OCI-LY1 (cell line): ENCODE data around the gene FRAS1.

Experiments used
- H2AFZ ChIP-seq: fragments of 200-600 bp; sonication (generic), shearing (Covaris generic); 2 replicates; pipeline ENCODE4 v1.6.0; 2014; ENCODE audit warnings: antibody characterized with exemption, mild to moderate bottlenecking, low read length
- H3F3A ChIP-seq: fragments of 200-600 bp; sonication (generic), shearing (Covaris generic); 2 replicates; pipeline ENCODE4 v1.6.0; 2014; ENCODE audit warnings: mild to moderate bottlenecking, antibody characterized with exemption, low read length, moderate library complexity; ENCODE audit not compliant: insufficient read depth
- H3K27ac ChIP-seq: fragments of 200-600 bp; sonication (generic); 2 replicates; pipeline ENCODE4 v1.5.1; 2014; ENCODE audit warnings: low read length, mixed run types, mild to moderate bottlenecking, low read depth; ENCODE audit not compliant: poor library complexity, severe bottlenecking
- H3K27me3 ChIP-seq: fragments of 200-600 bp; sonication (generic); 2 replicates; pipeline ENCODE4 v1.6.0; 2014; ENCODE audit warnings: antibody characterized with exemption, mild to moderate bottlenecking, low read length, moderate library complexity; ENCODE audit not compliant: insufficient read depth
- H3K36me3 ChIP-seq: fragments of 200-600 bp; sonication (generic); 2 replicates; pipeline ENCODE4 v1.6.1; 2014; ENCODE audit warnings: mild to moderate bottlenecking, antibody characterized with exemption, low read length, moderate library complexity, mixed read lengths; ENCODE audit not compliant: insufficient read depth
- H3K4me1 ChIP-seq: fragments of 200-600 bp; sonication (generic); 2 replicates; pipeline ENCODE4 v1.5.1; 2014; ENCODE audit warnings: mild to moderate bottlenecking, low read length, moderate library complexity; ENCODE audit not compliant: insufficient read depth, severe bottlenecking
- H3K4me2 ChIP-seq: fragments of 200-600 bp; sonication (generic), shearing (Covaris generic); 2 replicates; pipeline ENCODE4 v1.6.1; 2014; ENCODE audit warnings: low read length
- H3K4me3 ChIP-seq: fragments of 200-600 bp; sonication (generic); 2 replicates; pipeline ENCODE4 v1.5.1; 2014; ENCODE audit warnings: low read length, low read depth, mild to moderate bottlenecking, mixed read lengths; ENCODE audit not compliant: poor library complexity, severe bottlenecking
- H3K79me2 ChIP-seq: fragments of 200-600 bp; shearing (Covaris generic); 2 replicates; pipeline ENCODE4 v1.6.1; 2016; ENCODE audit warnings: mixed run types, low read length, mixed read lengths; ENCODE audit not compliant: insufficient read depth
- H3K9ac ChIP-seq: fragments of 200-600 bp; sonication (generic), shearing (Covaris generic); 2 replicates; pipeline ENCODE4 v1.6.1; 2014; ENCODE audit warnings: mild to moderate bottlenecking, low read length, mixed read lengths
- H3K9me2 ChIP-seq: fragments of 200-600 bp; sonication (generic), shearing (Covaris generic); 2 replicates; pipeline ENCODE4 v1.6.1; 2014; ENCODE audit warnings: low read depth, mild to moderate bottlenecking, low read length, mixed read lengths
- H3K9me3 ChIP-seq: fragments of 200-600 bp; shearing (Covaris generic); 2 replicates; pipeline ENCODE4 v1.6.1; 2014; ENCODE audit warnings: low read length, mixed read lengths
- H4K20me1 ChIP-seq: fragments of 200-600 bp; sonication (generic), shearing (Covaris generic); 2 replicates; pipeline ENCODE4 v1.6.0; 2016; ENCODE audit warnings: mild to moderate bottlenecking, low read length; ENCODE audit not compliant: insufficient read depth
- EZH2 ChIP-seq: fragments of 200-600 bp; sonication (generic), shearing (Covaris generic); IDR thresholded peaks from 2 replicates; pipeline ENCODE4 v1.8.0; 2017; ENCODE audit warnings: borderline replicate concordance, mixed run types, mild to moderate bottlenecking, antibody characterized with exemption, low read length, moderate library complexity, mixed read lengths
- TF ChIP-seq, protein P1 (sequence below): fragments of 200-600 bp; sonication (generic), shearing (Covaris generic); IDR thresholded peaks from 2 replicates; pipeline ENCODE4 v1.5.1; 2017; ENCODE audit warnings: mild to moderate bottlenecking, antibody characterized with exemption, low read length, moderate library complexity, mixed read lengths

Gene FRAS1

DNA sequence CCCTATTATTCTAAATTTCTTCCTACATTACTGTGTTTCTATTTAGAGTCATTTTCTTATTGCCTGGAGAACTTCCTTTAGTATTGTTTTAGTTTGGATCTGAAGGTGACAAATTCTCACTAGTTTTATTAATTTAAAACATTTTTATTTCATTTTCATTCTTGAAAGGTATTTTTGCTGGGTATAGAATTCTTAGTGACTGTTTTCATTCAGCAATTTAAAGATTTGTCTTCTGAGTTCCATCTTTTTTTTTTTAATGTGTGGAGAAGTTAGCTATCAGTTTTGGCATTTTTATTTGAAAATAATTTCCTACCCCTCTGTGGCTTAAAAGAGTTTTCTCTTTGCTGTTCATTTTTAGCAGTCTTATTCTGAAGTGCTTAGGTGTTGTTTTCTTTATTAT is 169.2 kb downstream of the FRAS1 start:
- Histone ChIP-seq H3K79me2 (no peaks in the 10 kb centered on the region), H3K4me2 (no peak overlapping the region), H3K27ac (no peak overlapping the region), H4K20me1 (no peaks in the 10 kb centered on the region), H3K36me3 (no peaks in the 10 kb centered on the region), H2AFZ (no peak overlapping the region), H3F3A (no peaks in the 10 kb centered on the region), H3K9ac (no peak overlapping the region), H3K9me3 (no peaks in the 10 kb centered on the region), H3K9me2 (no peaks in the 10 kb centered on the region), H3K4me1 (no peaks in the 10 kb centered on the region), H3K27me3 (no peaks in the 10 kb centered on the region), H3K4me3 (no peak overlapping the region)
- TF ChIP-seq, protein P1, sequence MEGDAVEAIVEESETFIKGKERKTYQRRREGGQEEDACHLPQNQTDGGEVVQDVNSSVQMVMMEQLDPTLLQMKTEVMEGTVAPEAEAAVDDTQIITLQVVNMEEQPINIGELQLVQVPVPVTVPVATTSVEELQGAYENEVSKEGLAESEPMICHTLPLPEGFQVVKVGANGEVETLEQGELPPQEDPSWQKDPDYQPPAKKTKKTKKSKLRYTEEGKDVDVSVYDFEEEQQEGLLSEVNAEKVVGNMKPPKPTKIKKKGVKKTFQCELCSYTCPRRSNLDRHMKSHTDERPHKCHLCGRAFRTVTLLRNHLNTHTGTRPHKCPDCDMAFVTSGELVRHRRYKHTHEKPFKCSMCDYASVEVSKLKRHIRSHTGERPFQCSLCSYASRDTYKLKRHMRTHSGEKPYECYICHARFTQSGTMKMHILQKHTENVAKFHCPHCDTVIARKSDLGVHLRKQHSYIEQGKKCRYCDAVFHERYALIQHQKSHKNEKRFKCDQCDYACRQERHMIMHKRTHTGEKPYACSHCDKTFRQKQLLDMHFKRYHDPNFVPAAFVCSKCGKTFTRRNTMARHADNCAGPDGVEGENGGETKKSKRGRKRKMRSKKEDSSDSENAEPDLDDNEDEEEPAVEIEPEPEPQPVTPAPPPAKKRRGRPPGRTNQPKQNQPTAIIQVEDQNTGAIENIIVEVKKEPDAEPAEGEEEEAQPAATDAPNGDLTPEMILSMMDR: no peak
- TF ChIP-seq EZH2: no peak

DNA sequence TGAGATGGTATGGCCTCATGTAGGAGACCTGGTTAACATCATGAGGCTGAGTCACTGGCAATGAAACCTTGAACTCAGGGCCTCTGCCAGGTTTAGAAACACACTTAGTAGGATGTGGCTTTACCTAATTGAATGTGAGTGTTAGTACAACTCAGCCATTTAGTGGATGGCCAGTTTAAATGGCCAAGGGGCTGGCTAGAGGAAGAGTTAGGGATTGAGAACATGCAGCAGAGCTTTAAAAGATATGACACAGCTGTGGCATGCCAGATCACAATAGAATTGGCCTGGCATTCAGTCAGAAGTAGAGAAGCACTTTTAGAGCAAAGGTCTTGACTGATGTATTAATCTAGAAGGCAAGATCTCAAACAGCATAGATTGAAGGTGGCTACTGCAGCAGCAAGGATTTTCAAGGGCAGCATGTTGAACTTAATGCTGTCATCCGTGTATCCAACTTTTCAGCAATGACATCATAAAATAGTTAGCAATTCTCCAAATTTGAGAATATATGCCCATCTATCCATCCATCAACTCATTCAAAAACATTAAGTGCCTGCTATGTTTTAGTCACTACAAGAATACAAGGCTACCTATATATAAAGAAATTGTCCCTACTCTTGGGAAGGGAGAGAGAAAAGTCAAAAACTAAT is 170.4 kb downstream of the FRAS1 start:
- Histone ChIP-seq H3K36me3 (no peaks in the 10 kb centered on the region), H3F3A (no peaks in the 10 kb centered on the region)

DNA sequence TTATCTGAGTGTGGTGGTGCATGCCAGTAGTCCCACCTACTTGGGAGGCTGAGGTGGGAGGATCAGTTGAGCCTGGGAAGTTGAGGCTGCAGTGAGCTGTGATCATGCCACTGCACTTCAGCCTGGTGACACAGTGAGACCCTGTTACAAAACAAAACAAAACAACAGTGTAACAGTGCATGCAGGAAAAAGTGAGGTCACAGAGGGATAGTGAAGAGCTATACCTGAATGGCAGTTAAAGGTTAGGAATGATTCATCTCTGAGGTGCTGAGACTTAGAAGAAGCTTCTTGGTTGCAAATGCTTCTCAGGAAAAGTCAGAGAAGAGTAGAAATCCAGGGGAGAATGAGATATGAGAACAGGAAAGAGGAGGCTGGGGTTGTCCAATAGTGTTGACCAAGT is 178.7 kb downstream of the FRAS1 start:
- no peak for TF ChIP-seq EZH2
- TF ChIP-seq, protein P1: no peak
- H3F3A ChIP-seq: no peaks in the 10 kb centered on the region
- H3K27me3 ChIP-seq: no peaks in the 10 kb centered on the region
- H3K9ac ChIP-seq: no peak overlapping the region
- no peak overlapping the region for H3K4me3 ChIP-seq
- H3K36me3 ChIP-seq: no peaks in the 10 kb centered on the region
- H4K20me1 ChIP-seq: no peaks in the 10 kb centered on the region
- H3K9me2 ChIP-seq: no peaks in the 10 kb centered on the region
- H3K79me2 ChIP-seq: no peaks in the 10 kb centered on the region
- no peak overlapping the region for H2AFZ ChIP-seq
- H3K4me2 ChIP-seq: no peak overlapping the region
- H3K4me1 ChIP-seq: no peaks in the 10 kb centered on the region
- H3K27ac ChIP-seq: no peak overlapping the region
- H3K9me3 ChIP-seq: no peaks in the 10 kb centered on the region

More for the DNA sequence above, 170.4 kb downstream of the FRAS1 start:
- Histone ChIP-seq H3K4me2 (no peak overlapping the region), H3K4me3 (no peak overlapping the region), H3K9me2 (no peaks in the 10 kb centered on the region), H3K27me3 (no peaks in the 10 kb centered on the region), H3K9me3 (no peaks in the 10 kb centered on the region), H3K4me1 (no peaks in the 10 kb centered on the region), H3K27ac (no peak overlapping the region), H2AFZ (no peak overlapping the region), H3K79me2 (no peaks in the 10 kb centered on the region), H4K20me1 (no peaks in the 10 kb centered on the region), H3K9ac (no peak overlapping the region)
- no peak for TF ChIP-seq EZH2
- TF ChIP-seq, protein P1: no peak
